ENCODE measurements around the gene RCSD1.

Gene RCSD1

GRCh38 chr1:167750641-167751040 lies 120.6 kb downstream of the RCSD1 start:
- no peak for DNase-seq

DNA sequence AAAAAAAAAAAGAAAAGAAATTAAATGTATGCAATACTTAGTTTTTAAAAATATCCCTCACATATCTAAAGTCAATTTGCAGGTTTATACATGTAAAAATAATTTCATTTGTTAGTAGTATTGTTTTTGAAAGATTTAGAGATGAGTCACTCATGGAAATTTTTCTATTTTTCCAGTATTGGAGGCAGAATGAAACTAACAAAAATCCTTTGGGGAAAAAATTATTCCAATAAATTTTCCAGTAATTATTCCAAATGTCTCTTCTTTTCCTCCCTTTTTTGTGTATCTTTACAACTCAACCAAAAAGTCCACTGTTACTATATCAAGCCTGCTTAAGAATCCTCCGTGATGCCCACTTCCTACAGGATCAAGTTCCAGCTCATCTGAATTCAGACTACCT lies 121.6 kb downstream of the RCSD1 start:
- DNase-seq: no peak

DNA sequence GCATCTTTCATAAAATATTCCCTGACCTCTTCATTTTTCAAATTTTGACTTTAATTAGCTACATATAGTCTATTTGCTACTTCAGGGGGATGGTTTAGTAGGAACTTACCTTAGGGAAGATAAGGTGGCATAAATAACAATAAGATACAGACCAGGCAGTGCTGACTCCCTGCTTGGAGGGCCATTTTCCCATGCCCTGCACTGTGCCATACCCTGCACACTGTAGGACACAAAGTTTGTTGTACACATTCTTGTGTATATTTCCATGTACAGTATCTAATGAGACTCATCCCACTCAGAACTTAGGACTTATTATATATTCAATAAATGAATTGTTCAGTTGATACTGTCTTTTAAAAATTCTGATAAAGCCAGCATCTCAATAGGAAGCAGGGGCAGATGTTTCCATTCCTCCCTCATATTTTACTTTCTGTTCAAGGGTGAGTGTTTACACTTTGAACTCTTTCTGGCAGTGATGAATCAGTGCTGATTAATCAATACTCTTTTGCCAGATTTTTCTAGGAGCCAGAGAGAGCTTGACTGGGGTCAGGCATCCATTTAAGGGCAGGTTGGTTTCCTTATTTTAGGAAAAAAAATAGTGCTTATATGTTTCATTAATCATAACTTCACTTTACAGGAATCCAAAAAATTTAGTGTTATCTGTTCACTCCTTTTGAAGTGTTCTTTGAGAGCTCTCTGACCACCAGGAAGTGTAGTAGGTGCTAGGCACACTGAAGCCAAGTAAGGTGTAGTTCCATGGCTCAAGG lies 122.4 kb downstream of the RCSD1 start:
- no peak for DNase-seq

DNA sequence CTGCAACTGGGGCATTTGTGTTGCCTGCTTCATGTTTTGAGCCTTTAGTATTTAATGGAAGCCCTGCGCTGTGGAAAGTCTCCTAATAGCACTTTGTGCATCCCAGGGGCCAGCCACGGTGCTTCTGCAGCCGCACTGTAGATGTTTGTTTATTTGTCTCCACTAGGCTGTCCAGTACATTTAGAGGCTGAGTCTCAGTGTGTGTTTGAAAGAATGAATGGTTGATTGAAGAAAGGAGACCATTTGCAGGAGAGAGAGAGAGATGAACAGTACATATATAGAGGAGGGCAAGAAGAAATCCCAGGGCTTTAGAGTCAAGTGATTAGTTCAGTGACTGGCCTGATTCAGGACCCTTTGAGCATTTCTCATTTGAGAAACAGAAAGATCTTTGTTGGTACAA lies 125.6 kb downstream of the RCSD1 start:
- DNase-seq: no peak
